Caco-2 (cell line): Measurements from ENCODE around the gene E2F8. TPM values are rescaled to one million over a fixed set of nuclear protein-coding genes. Genes with fewer than 3 reads are reported as not detected.

ENCODE experiments used
- BruUV-seq: library from RNA; stranded (reverse); fragments of 400-500 nt; replicated peaks from 2 replicates; lab custom pipeline; 2021; lab: Mats Ljungman, UMichigan
- CTCF ChIA-PET: fragments of 300-600 bp; sonication (Branson Sonifier 250); formaldehyde crosslinking; loops from one replicate; lab custom pipeline; 2022; ENCODE audit warnings: antibody characterized with exemption; lab: Charles Lee
- POLR2A ChIA-PET: fragments of 300-600 bp; sonication (Branson Sonifier 250); formaldehyde crosslinking; loops from one replicate; lab custom pipeline; 2022; ENCODE audit warnings: antibody characterized with exemption; lab: Charles Lee
- DNase-seq, 2 experiments: peaks; one replicate each; pipeline versions ENCODE4 v3.0.0 to v3.0.0-alpha.2; 2020 to 2022
- H3K27me3 ChIP-seq: replicated peaks from 2 replicates; pipeline ENCODE4 v1.6.0; 2011; ENCODE audit warnings: low read length; ENCODE audit not compliant: control insufficient read depth, insufficient read depth
- H3K36me3 ChIP-seq: 2 replicates; pipeline ENCODE4 v1.5.1; 2011; ENCODE audit warnings: low read length; ENCODE audit not compliant: control insufficient read depth, insufficient read depth
- H3K4me1 ChIP-seq: fragments of 250-450 bp; sonication (Bioruptor Pico); 2 replicates; pipeline ENCODE4 v1.5.1; 2020; ENCODE audit warnings: mild to moderate bottlenecking
- H3K4me3 ChIP-seq: 2 replicates; pipeline ENCODE4 v1.5.1; 2011; ENCODE audit warnings: low read depth, mild to moderate bottlenecking, control low read depth, low read length
- H3K9me3 ChIP-seq: fragments of 250-450 bp; sonication (Bioruptor Pico); 2 replicates; pipeline ENCODE4 v1.5.1; 2020; ENCODE audit warnings: mild to moderate bottlenecking, moderate library complexity
- H3K27ac Mint-ChIP-seq: one replicate; pipeline ENCODE4 v1.8.0; 2022; ENCODE audit warnings: mixed read lengths; ENCODE audit not compliant: unreplicated experiment
- H3K27me3 Mint-ChIP-seq: one replicate; pipeline ENCODE4 v1.8.0; 2022; ENCODE audit warnings: mixed read lengths; ENCODE audit not compliant: insufficient read depth, unreplicated experiment
- H3K36me3 Mint-ChIP-seq: one replicate; pipeline ENCODE4 v1.8.0; 2022; ENCODE audit warnings: mild to moderate bottlenecking, mixed read lengths; ENCODE audit not compliant: insufficient read depth, unreplicated experiment
- H3K4me1 Mint-ChIP-seq: one replicate; pipeline ENCODE4 v1.8.0; 2022; ENCODE audit warnings: low read depth, mixed read lengths; ENCODE audit not compliant: unreplicated experiment
- H3K4me3 Mint-ChIP-seq: one replicate; pipeline ENCODE4 v1.8.0; 2022; ENCODE audit warnings: mild to moderate bottlenecking, moderate library complexity, mixed read lengths; ENCODE audit not compliant: unreplicated experiment
- H3K9me3 Mint-ChIP-seq: one replicate; pipeline ENCODE4 v1.8.0; 2022; ENCODE audit warnings: mixed read lengths; ENCODE audit not compliant: unreplicated experiment
- CTCF ChIP-seq, 2 experiments: fragments of 200-600 bp in 1 of 2; IDR thresholded peaks; 1 replicate in 1 of 2; 2 replicates in 1 of 2; pipeline versions ENCODE4 v1.5.1 to v1.8.0; 2011 to 2022; ENCODE audit warnings: antibody characterized with exemption in 1 of 2, control low read depth in 1 of 2, inconsistent platforms in 1 of 2, low read depth in 1 of 2, low read length in 1 of 2, mild to moderate bottlenecking in 1 of 2, moderate library complexity in 1 of 2; ENCODE audit not compliant: insufficient read depth in 1 of 2, severe bottlenecking in 1 of 2, unreplicated experiment in 1 of 2
- intact Hi-C: fragments of 100-400 bp; cut with micrococcal nuclease; formaldehyde crosslinking; loops from one replicate; pipeline ENCODE4 v1.10.0; 2022; ENCODE audit not compliant: unreplicated experiment
- total RNA-seq: library from RNA; stranded (reverse); gene quantifications from 2 replicates; pipeline ENCODE4 v1.2.3, GENCODE V29; 2022

The E2F8 gene
- total RNA-seq, 1 experiment from 2014 or later: 38.1 TPM

- no peaks in the 10 kb centered on the region for H3K9me3 ChIP-seq
- Mint-ChIP-seq H3K4me3 (no peak overlapping the region), H3K4me1 (no peaks in the 10 kb centered on the region), H3K27me3 (no peaks in the 10 kb centered on the region), H3K27ac (no peak overlapping the region), H3K36me3 (no peaks in the 10 kb centered on the region), H3K9me3 (no peaks in the 10 kb centered on the region)
- intact Hi-C loops: no loop called here
- ChIA-PET CTCF (interaction anchor here (1.0 kb wide), 1 partner anchor 9 kb away, joined by 6 read pairs; no protein-coding TSS in a partner anchor), POLR2A (no interaction called here)
- no peak for TF ChIP-seq CTCF (IDR thresholded peaks at IDR 0.05; ENCODE audit: insufficient read depth in 1 of 2, low read depth in 1 of 2, low read length in 1 of 2, severe bottlenecking in 1 of 2, unreplicated experiment in 1 of 2)
- H3K4me1 ChIP-seq: no peaks in the 10 kb centered on the region
- H3K4me3 ChIP-seq: no peak overlapping the region
- DNase-seq: no peak
- H3K27me3 ChIP-seq: no peaks in the 10 kb centered on the region
- H3K36me3 ChIP-seq: no peaks in the 10 kb centered on the region
- BruUV-seq: no TSS peak
Measured at GRCh38 chr11:19268909-19269308, 28.2 kb upstream of the E2F8 start.

- Histone ChIP-seq H3K4me1 (no peaks in the 10 kb centered on the region), H3K27me3 (no peaks in the 10 kb centered on the region), H3K36me3 (no peaks in the 10 kb centered on the region), H3K4me3 (no peak overlapping the region), H3K9me3 (no peaks in the 10 kb centered on the region)
- no peak for TF ChIP-seq CTCF (IDR thresholded peaks at IDR 0.05; ENCODE audit: insufficient read depth in 1 of 2, low read depth in 1 of 2, low read length in 1 of 2, severe bottlenecking in 1 of 2, unreplicated experiment in 1 of 2)
- H3K27ac Mint-ChIP-seq: no peak overlapping the region
- no peaks in the 10 kb centered on the region for H3K9me3 Mint-ChIP-seq
- ChIA-PET CTCF (no interaction called here), POLR2A (no interaction called here)
- BruUV-seq: no TSS peak
- no peak overlapping the region for H3K4me3 Mint-ChIP-seq
- intact Hi-C loops: no loop called here
- H3K27me3 Mint-ChIP-seq: no peaks in the 10 kb centered on the region
- no peaks in the 10 kb centered on the region for H3K36me3 Mint-ChIP-seq
- H3K4me1 Mint-ChIP-seq: no peaks in the 10 kb centered on the region
- no peak for DNase-seq
Measured at GRCh38 chr11:19267567-19267966, 26.8 kb upstream of the E2F8 start.

GRCh38 chr11:19263333-19263732, 22.6 kb upstream of the E2F8 start:
- H3K4me1 ChIP-seq: no peaks in the 10 kb centered on the region
- no peaks in the 10 kb centered on the region for H3K4me1 Mint-ChIP-seq
- H3K9me3 ChIP-seq: no peaks in the 10 kb centered on the region
- no peaks in the 10 kb centered on the region for H3K36me3 ChIP-seq
- DNase-seq: no peak
- intact Hi-C loops: no loop called here
- H3K4me3 ChIP-seq: no peak overlapping the region
- ChIA-PET CTCF (no interaction called here), POLR2A (no interaction called here)
- BruUV-seq: no TSS peak
- no peaks in the 10 kb centered on the region for H3K27me3 ChIP-seq
- no peak overlapping the region for H3K4me3 Mint-ChIP-seq
- H3K27ac Mint-ChIP-seq: no peak overlapping the region
- H3K9me3 Mint-ChIP-seq: no peaks in the 10 kb centered on the region
- no peaks in the 10 kb centered on the region for H3K36me3 Mint-ChIP-seq
- H3K27me3 Mint-ChIP-seq: no peaks in the 10 kb centered on the region
- TF ChIP-seq CTCF (IDR thresholded peaks at IDR 0.05; ENCODE audit: insufficient read depth in 1 of 2, low read depth in 1 of 2, low read length in 1 of 2, severe bottlenecking in 1 of 2, unreplicated experiment in 1 of 2): no peak
